T-cell (primary cell): Measurements from ENCODE around the gene CHPT1. TPM values are rescaled to one million over a fixed set of nuclear protein-coding genes. Genes with fewer than 3 reads are reported as not detected.

Experiments
- ATAC-seq, 4 experiments: fragments of 200-7000 bp in 3 of 4; fragments of 150-1000 bp in 1 of 4; cut with Tn5 transposase; replicated peaks in 1 of 4; 1 replicate in 3 of 4; 2 replicates in 1 of 4; pipeline ENCODE4 v1.10.0; 2021; ENCODE audit warnings: moderate library complexity in 3 of 4, mild to moderate bottlenecking in 2 of 4, moderate number of reproducible peaks in 1 of 4
- CTCF ChIA-PET, 2 donors: fragments of 300-600 bp; sonication (Branson Sonifier 250); formaldehyde crosslinking; loops; one replicate each; lab custom pipeline; 2022; ENCODE audit warnings: antibody characterized with exemption in 2 of 2; lab: Charles Lee
- POLR2A ChIA-PET, 2 donors: fragments of 300-600 bp; sonication (Branson Sonifier 250); formaldehyde crosslinking; loops; one replicate each; lab custom pipeline; 2022; ENCODE audit warnings: antibody characterized with exemption in 2 of 2; lab: Charles Lee
- DNase-seq, 35 experiments: peaks; one replicate each; pipeline versions ENCODE4 v3.0.0 to v3.0.0-alpha.2; 2013 to 2023
- H3K27ac ChIP-seq: one replicate; pipeline ENCODE4 v1.5.1; 2013; ENCODE audit warnings: low read length
- H3K27me3 ChIP-seq, 2 experiments: replicated peaks in 1 of 2; 1 replicate in 1 of 2; 2 replicates in 1 of 2; pipeline versions ENCODE4 v1.6.1 to v1.7.0; 2013; ENCODE audit warnings: low read length in 1 of 2, mixed read lengths in 1 of 2; ENCODE audit not compliant: control insufficient read depth in 2 of 2, insufficient read depth in 2 of 2; ENCODE audit errors: extremely low read depth in 1 of 2
- H3K36me3 ChIP-seq, 2 donors: 1 replicate in 1 of 2; 2 replicates in 1 of 2; pipeline versions ENCODE4 v1.6.1 to v1.7.0; 2013; ENCODE audit warnings: low read length in 1 of 2; ENCODE audit not compliant: control insufficient read depth in 2 of 2, insufficient read depth in 1 of 2; ENCODE audit errors: extremely low read depth in 1 of 2
- H3K4me1 ChIP-seq, 2 experiments: 1 replicate in 1 of 2; 2 replicates in 1 of 2; pipeline versions ENCODE4 v1.6.1 to v1.7.0; 2013; ENCODE audit warnings: low read length in 2 of 2, mixed read lengths in 1 of 2; ENCODE audit not compliant: insufficient read depth in 2 of 2, control insufficient read depth in 1 of 2; ENCODE audit errors: extremely low read depth in 1 of 2
- H3K4me3 ChIP-seq, 2 donors: 1 replicate in 1 of 2; 2 replicates in 1 of 2; pipeline versions ENCODE4 v1.5.1 to v1.7.0; 2013; ENCODE audit warnings: mild to moderate bottlenecking in 2 of 2, low read length in 1 of 2, moderate library complexity in 1 of 2; ENCODE audit not compliant: control insufficient read depth in 1 of 2; ENCODE audit errors: extremely low read depth in 1 of 2
- H3K9me3 ChIP-seq: 2 replicates; pipeline ENCODE4 v1.7.0; 2013
- H3K27ac Mint-ChIP-seq, 2 donors: one replicate each; pipeline ENCODE4 v1.8.0; 2020 to 2021; ENCODE audit warnings: mild to moderate bottlenecking in 2 of 2, mixed read lengths in 2 of 2
- H3K27me3 Mint-ChIP-seq, 2 donors: one replicate each; pipeline ENCODE4 v1.8.0; 2021 to 2022; ENCODE audit warnings: mixed read lengths in 2 of 2
- H3K36me3 Mint-ChIP-seq: one replicate; pipeline ENCODE4 v1.8.0; 2021; ENCODE audit warnings: mixed read lengths
- H3K4me1 Mint-ChIP-seq, 3 donors: one replicate each; pipeline ENCODE4 v1.8.0; 2020 to 2022; ENCODE audit warnings: mixed read lengths in 3 of 3, mild to moderate bottlenecking in 1 of 3
- H3K4me3 Mint-ChIP-seq, 3 donors: one replicate each; pipeline ENCODE4 v1.8.0; 2020 to 2022; ENCODE audit warnings: mild to moderate bottlenecking in 3 of 3, mixed read lengths in 3 of 3, moderate library complexity in 3 of 3
- H3K9me3 Mint-ChIP-seq, 3 donors: one replicate each; pipeline ENCODE4 v1.8.0; 2020 to 2022; ENCODE audit warnings: mixed read lengths in 3 of 3
- WGBS: methylation state at CpG from one replicate; pipeline ENCODE4 v1.1.5; 2013; ENCODE audit warnings: missing lambda C conversion rate; ENCODE audit not compliant: insufficient coverage; 5-methylcytosine and 5-hydroxymethylcytosine counted together
- total RNA-seq, 35 experiments: library from RNA in 6 of 35; stranded (reverse) in 6 of 35; fragments of 120-200 nt in 1 of 35; gene quantifications; one replicate each; pipeline versions ENCODE4 v1.2.1 to v1.2.4 and lab custom pipeline; 2013 to 2026

Gene CHPT1
- total RNA-seq, 5 donors from 2014 or later (not counting 1 experiment from before 2014, with no cell fraction given): 9.8 to 13.8 (median 11.9) TPM

- Histone ChIP-seq H3K36me3 (no peaks in the 10 kb centered on the region), H3K4me3 (no peak overlapping the region), H3K27ac (no peak overlapping the region), H3K4me1 (no peaks in the 10 kb centered on the region), H3K27me3 (no peaks in the 10 kb centered on the region), H3K9me3 (no peaks in the 10 kb centered on the region)
- no peak overlapping the region for H3K27ac Mint-ChIP-seq
- peaks cover 22 to 26% (median 25%) of the 10 kb centered on the region in 3 donors for H3K4me1 Mint-ChIP-seq
- H3K4me3 Mint-ChIP-seq: no peak overlapping the region
- ChIA-PET POLR2A (no interaction called here), CTCF (interaction anchor here in 1 of 2 donors (0.6 kb wide), 1 partner anchor 30 kb away, joined by 3 read pairs; no protein-coding TSS in a partner anchor)
- H3K27me3 Mint-ChIP-seq: no peaks in the 10 kb centered on the region
- DNase-seq (no peak), ATAC-seq (no peak)
- no peaks in the 10 kb centered on the region for H3K36me3 Mint-ChIP-seq
- no peaks in the 10 kb centered on the region for H3K9me3 Mint-ChIP-seq
These were observed 9.8 kb downstream of the CHPT1 start for GRCh38 chr12:101707131-101707782.

DNA sequence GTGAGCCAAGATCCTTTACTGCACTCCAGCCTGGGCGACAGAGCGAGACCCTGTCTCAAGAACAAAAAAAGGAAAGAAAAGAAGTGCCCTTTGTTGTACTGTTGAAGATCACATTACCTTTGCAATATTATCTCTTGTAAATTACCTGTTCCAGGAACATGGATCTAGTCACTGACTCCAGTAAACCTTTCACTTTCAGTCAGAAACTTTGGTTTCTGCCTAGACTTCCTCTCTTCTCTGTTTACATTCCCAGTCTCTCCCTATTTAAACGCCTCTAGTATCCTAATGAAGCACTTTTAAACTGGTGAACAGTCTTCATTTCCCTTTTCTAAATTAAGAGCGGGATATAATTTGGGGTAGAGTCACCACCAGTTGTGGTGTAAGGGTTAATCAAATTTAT, 12.8 kb downstream of the CHPT1 start:
- no peaks in the 10 kb centered on the region for H3K36me3 ChIP-seq
- Mint-ChIP-seq H3K27ac (no peak overlapping the region), H3K4me3 (no peak overlapping the region), H3K4me1 (peaks cover 22 to 29% (median 23%) of the 10 kb centered on the region in 3 donors), H3K36me3 (no peaks in the 10 kb centered on the region), H3K27me3 (no peaks in the 10 kb centered on the region), H3K9me3 (no peaks in the 10 kb centered on the region)
- no peak overlapping the region for H3K4me3 ChIP-seq
- ATAC-seq (no peak), DNase-seq (no peak)
- no peaks in the 10 kb centered on the region for H3K9me3 ChIP-seq
- H3K27ac ChIP-seq: no peak overlapping the region
- no CpG with 5 or more reads among the region's 4 CpGs for WGBS
- no peaks in the 10 kb centered on the region for H3K4me1 ChIP-seq
- H3K27me3 ChIP-seq: no peaks in the 10 kb centered on the region
- ChIA-PET POLR2A (no interaction called here), CTCF (no interaction called here)

DNA sequence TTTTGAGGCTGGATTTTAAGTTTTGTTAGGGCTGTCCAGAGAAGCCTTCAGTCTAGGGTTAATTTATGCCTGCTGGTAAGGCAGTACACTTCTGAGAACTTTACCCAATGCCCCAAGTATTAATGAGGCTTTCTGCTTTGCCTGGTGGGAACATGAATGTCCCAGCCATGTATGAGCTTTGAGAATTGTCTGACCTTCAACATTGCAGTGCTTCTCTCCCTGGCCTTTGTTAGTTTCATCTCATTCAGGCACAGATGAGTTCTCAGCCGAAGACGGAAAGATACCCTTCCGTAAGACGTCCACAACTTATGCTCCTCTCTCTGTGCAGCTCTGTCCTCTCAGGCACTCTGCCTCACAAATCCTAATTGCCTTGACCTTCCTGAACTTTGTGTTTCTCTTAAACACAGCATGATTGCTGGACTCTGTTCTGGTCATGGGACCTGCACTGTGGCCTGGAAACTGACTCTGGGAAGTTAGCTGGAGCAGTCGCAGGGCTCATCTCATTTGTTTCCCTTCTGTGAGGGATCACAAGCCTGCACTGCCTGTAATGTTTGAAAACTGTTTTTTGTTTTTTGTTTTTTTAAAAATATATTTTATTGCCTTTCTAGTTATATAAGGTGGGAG, 15.7 kb downstream of the CHPT1 start:
- peaks cover 3% of the 10 kb centered on the region for H3K36me3 Mint-ChIP-seq
- H3K27ac Mint-ChIP-seq: no peak overlapping the region
- WGBS: 93% methylated on average over 4 of the region's 5 CpGs
- Histone ChIP-seq H3K27me3 (no peaks in the 10 kb centered on the region), H3K4me1 (no peaks in the 10 kb centered on the region), H3K36me3 (no peaks in the 10 kb centered on the region), H3K9me3 (no peaks in the 10 kb centered on the region), H3K27ac (no peak overlapping the region), H3K4me3 (no peak overlapping the region)
- CTCF ChIA-PET: interaction anchor here in 1 of 2 donors (1.1 kb wide), 1 partner anchor 15 kb away, joined by 3 read pairs; no protein-coding TSS in a partner anchor
- no peaks in the 10 kb centered on the region for H3K9me3 Mint-ChIP-seq
- H3K4me1 Mint-ChIP-seq: peaks cover 10 to 17% (median 16%) of the 10 kb centered on the region in 3 donors
- H3K4me3 Mint-ChIP-seq: no peak overlapping the region
- H3K27me3 Mint-ChIP-seq: no peaks in the 10 kb centered on the region
- POLR2A ChIA-PET: no interaction called here
- DNase-seq (no peak), ATAC-seq (no peak)

DNA sequence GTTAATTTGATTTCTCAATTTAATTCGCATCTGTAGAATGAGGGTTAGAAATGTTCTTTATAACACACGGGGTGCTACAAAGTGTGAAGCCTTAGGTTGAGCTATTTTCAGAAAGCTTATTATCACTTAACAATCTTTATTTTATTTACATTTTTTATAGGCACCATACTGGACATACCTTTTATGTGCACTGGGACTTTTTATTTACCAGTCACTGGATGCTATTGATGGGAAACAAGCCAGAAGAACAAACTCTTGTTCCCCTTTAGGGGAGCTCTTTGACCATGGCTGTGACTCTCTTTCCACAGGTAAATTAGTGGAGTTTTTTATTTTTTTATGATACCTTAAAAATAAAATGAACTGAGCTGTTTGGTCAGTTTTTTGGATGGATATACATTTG, 16.5 kb downstream of the CHPT1 start:
- H3K27me3 ChIP-seq: no peaks in the 10 kb centered on the region
- no peaks in the 10 kb centered on the region for H3K36me3 ChIP-seq
- no peaks in the 10 kb centered on the region for H3K9me3 Mint-ChIP-seq
- no peak overlapping the region for H3K4me3 ChIP-seq
- ATAC-seq: no peak
- H3K27me3 Mint-ChIP-seq: no peaks in the 10 kb centered on the region
- H3K36me3 Mint-ChIP-seq: peaks cover 3% of the 10 kb centered on the region
- POLR2A ChIA-PET: no interaction called here
- no peak overlapping the region for H3K4me3 Mint-ChIP-seq
- no peaks in the 10 kb centered on the region for H3K9me3 ChIP-seq
- no CpG with 5 or more reads among the region's 2 CpGs for WGBS
- no peak for DNase-seq
- H3K27ac Mint-ChIP-seq: no peak overlapping the region
- H3K4me1 ChIP-seq: no peaks in the 10 kb centered on the region
- peaks cover 10 to 16% (median 16%) of the 10 kb centered on the region in 3 donors for H3K4me1 Mint-ChIP-seq
- no peak overlapping the region for H3K27ac ChIP-seq
- CTCF ChIA-PET: interaction anchor here (0.6 to 1.1 kb wide), 3 partner anchors 15 to 110 kb away, joined by 3 to 7 read pairs (median 3); no protein-coding TSS in a partner anchor

- Histone ChIP-seq H3K27ac (no peak overlapping the region), H3K27me3 (no peaks in the 10 kb centered on the region), H3K4me1 (no peaks in the 10 kb centered on the region), H3K4me3 (no peak overlapping the region), H3K9me3 (no peaks in the 10 kb centered on the region), H3K36me3 (no peaks in the 10 kb centered on the region)
- ATAC-seq (no peak), DNase-seq (no peak)
- Mint-ChIP-seq H3K27me3 (no peaks in the 10 kb centered on the region), H3K27ac (no peak overlapping the region), H3K4me1 (peaks cover 3 to 6% (median 6%) of the 10 kb centered on the region in 3 donors), H3K9me3 (no peaks in the 10 kb centered on the region), H3K4me3 (no peak overlapping the region), H3K36me3 (peaks cover 3% of the 10 kb centered on the region)
- WGBS: no CpG with 5 or more reads among the region's 3 CpGs
- ChIA-PET CTCF (interaction anchor here in 1 of 2 donors (0.8 kb wide), 1 partner anchor 106 kb away, joined by 3 read pairs; no protein-coding TSS in a partner anchor), POLR2A (no interaction called here)
These were observed 17.5 kb downstream of the CHPT1 start for GRCh38 chr12:101714877-101715444.

DNA sequence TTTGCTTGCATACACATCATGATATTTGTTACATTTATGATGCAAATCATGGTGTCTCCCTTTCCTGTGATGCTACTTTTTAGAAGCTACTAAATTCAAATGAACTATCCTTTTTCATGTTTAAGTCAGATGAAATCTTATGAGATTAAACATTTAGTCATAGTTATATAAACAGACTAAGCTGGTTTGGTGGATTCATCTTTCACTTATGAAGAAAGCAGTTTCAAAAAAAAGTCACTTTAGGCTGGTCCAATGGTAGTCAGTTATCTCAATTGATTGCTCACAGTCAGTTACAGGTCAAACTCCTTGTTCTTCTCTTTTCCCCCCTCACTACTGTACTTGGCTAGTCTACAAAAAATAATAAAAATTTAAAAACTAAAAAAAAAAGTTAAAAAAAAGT, 22.1 kb downstream of the CHPT1 start:
- POLR2A ChIA-PET: no interaction called here
- H3K9me3 ChIP-seq: no peaks in the 10 kb centered on the region

More for the DNA sequence above, 22.1 kb downstream of the CHPT1 start:
- CTCF ChIA-PET: interaction anchor here in 1 of 2 donors (1.0 kb wide), 1 partner anchor 120 kb away, joined by 4 read pairs; no protein-coding TSS in a partner anchor
- peaks cover 5% of the 10 kb centered on the region for H3K36me3 Mint-ChIP-seq
- Histone ChIP-seq H3K27me3 (no peaks in the 10 kb centered on the region), H3K36me3 (no peaks in the 10 kb centered on the region), H3K4me3 (no peak overlapping the region), H3K4me1 (no peaks in the 10 kb centered on the region), H3K27ac (no peak overlapping the region)
- no peak overlapping the region for H3K4me3 Mint-ChIP-seq
- no peaks in the 10 kb centered on the region for H3K27me3 Mint-ChIP-seq
- H3K9me3 Mint-ChIP-seq: no peaks in the 10 kb centered on the region
- ATAC-seq (no peak), DNase-seq (no peak)
- no peaks in the 10 kb centered on the region for H3K4me1 Mint-ChIP-seq
- no peak overlapping the region for H3K27ac Mint-ChIP-seq
